ENCODE data around the gene HEXIM2. TPM values are rescaled to one million over a fixed set of nuclear protein-coding genes. Genes with fewer than 3 reads are reported as not detected.
A peak's percentile ranks its signal among the peaks of the same experiment; 100 is the strongest.

Gene HEXIM2
- polyA plus RNA-seq, 3 donors = 2.5 to 3.0 (median 2.9) TPM

DNA sequence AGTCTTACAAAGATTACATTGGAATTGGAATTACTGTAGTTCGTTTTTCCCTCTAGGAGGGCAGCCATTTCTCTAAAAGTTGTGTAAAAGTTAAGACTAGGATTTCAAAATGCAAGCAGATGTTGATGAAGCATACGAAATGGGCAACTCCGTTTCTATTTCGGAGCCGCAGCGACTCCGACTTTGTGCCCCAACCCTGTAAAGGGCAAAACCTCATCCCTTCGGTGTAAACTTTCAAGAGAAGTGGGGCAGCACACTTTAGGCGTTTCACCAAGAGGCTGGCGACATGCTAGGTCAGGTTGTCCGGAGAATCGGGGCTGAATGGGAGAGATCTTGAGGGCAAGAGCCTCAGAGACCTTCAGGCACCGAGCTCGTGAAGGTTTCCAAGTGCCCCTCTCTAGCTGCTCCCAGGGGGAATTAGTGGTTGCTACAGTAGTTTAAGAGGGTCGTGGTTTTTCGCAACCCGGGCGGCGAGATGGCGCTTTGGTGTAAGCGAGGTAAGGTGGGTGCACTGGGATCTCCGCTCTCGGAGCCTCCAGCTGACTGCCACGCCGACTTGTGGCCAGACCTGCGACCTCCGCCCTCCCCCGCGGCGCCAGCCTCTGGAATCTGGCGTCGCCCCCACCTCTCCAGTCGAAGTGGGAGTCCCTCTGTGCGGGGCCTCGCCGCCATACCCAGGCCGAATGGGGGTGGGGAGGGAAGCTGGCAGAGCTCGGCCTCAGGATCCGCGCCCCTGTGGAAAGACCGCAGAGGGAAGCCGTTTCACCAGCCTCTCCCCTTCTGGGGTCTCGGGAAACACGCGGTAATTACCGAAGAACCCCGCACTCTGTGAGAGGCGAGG lies 1.0 kb upstream of the HEXIM2 start:
- no peaks in the 10 kb centered on the region for H3K27me3 ChIP-seq (ENCODE audit: control insufficient read depth in 2 of 2, insufficient read depth in 2 of 2, low read length in 2 of 2)
- intact Hi-C loops (cut with micrococcal nuclease) = loop anchor here (1.0 to 5.0 kb wide), 2 partner anchors 12 to 37 kb away; partner anchors contain the start of gene HEXIM1 (in 2 of the 2)
- 0% methylated on average over 42 of the region's 48 CpGs for WGBS (ENCODE audit: insufficient coverage)
- H3K9me3 Mint-ChIP-seq = no peaks in the 10 kb centered on the region
- H3K4me3 Mint-ChIP-seq = peak overlapping the region; percentile 98 to 100
- H3K79me2 ChIP-seq (ENCODE audit: insufficient read depth, low read length) = peaks cover 61% of the 10 kb centered on the region
- H3K9ac ChIP-seq (ENCODE audit: insufficient read depth, low read length, poor library complexity, severe bottlenecking) = peak overlapping the region; percentile 99
- H3K4me1 ChIP-seq (ENCODE audit: control insufficient read depth in 1 of 2, insufficient read depth in 2 of 2, low read length in 2 of 2) = peaks cover 55 to 71% of the 10 kb centered on the region in 2 donors
- H3K27me3 Mint-ChIP-seq (ENCODE audit: low read depth in 3 of 3) = no peaks in the 10 kb centered on the region
- peak overlapping the region; percentile 94 to 97 for H3K27ac ChIP-seq (ENCODE audit: low read depth in 1 of 2, low read length in 2 of 2)
- no peaks in the 10 kb centered on the region for H3K9me3 ChIP-seq (replicated peaks in 1 of 2; ENCODE audit: control insufficient read depth in 1 of 2, insufficient read depth in 1 of 2, low read length in 2 of 2)
- peak overlapping the region; percentile 80 for H3K4me2 ChIP-seq (replicated peaks; ENCODE audit: extremely low read depth, low read length, poor library complexity, severe bottlenecking)
- H2AFZ ChIP-seq (ENCODE audit: insufficient read depth, low read depth, low read length, poor library complexity, severe bottlenecking) = peak overlapping the region; percentile 73
- H3K36me3 Mint-ChIP-seq = peaks cover 5 to 15% of the 10 kb centered on the region in 2 donors
- no peak for TF ChIP-seq CTCF (IDR thresholded peaks at IDR 0.05)
- H3K4me1 Mint-ChIP-seq = peaks cover 60% of the 10 kb centered on the region
- peak; percentile 36 to 44 (median 38) for DNase-seq
- H4K20me1 ChIP-seq (ENCODE audit: insufficient read depth, low read length) = peaks cover 7% of the 10 kb centered on the region
- peak overlapping the region; percentile 85 to 92 (median 86) for H3K4me3 ChIP-seq (replicated peaks in 1 of 3; ENCODE audit: low read depth in 2 of 3, low read length in 3 of 3)
- peak overlapping the region; percentile 96 to 100 (median 99) for H3K27ac Mint-ChIP-seq
- no peaks in the 10 kb centered on the region for H3K36me3 ChIP-seq (replicated peaks in 1 of 2; ENCODE audit: control insufficient read depth in 1 of 2, insufficient read depth in 2 of 2, low read length in 2 of 2)

DNA sequence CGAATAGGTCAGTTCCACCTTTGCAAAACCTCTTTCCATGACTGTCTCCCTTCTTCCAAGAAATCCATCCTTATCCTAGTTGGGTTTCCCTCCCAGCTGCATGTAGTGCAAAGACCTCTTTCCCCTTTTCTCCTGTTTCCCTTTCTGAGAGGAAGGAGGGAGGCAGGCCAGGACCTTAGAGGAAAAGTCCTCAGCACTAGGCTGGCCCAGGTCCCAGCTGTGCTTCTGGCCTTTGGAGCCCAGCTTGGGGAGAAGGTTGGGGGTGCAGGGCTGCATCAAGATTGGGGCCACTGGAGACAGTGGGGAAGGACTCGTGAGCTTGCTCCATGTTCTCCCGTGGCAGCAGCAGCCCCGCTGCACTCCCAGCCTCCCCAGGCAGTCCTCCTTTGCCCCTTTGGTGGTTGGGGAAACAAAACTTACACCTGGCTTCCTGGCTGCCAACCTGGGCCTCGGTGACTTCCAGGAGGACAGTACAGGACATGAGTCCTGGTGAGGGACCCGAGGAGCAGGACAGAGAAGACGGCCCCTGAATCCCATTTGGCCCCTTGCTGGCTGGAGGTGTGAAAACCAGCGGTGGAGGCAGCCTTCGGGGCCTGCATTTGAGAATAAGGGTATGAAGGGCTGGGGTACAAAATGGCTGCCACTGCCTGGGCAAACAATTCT lies 481 bp downstream of the HEXIM2 start:
- peak overlapping the region; percentile 80 for H3K4me2 ChIP-seq (replicated peaks; ENCODE audit: extremely low read depth, low read length, poor library complexity, severe bottlenecking)
- DNase-seq = no peak
- Mint-ChIP-seq H3K4me3 (peak overlapping the region; percentile 83 to 98), H3K4me1 (peaks cover 61% of the 10 kb centered on the region), H3K9me3 (no peaks in the 10 kb centered on the region), H3K27ac (peak overlapping the region; percentile 95 to 100 (median 97)), H3K27me3 (ENCODE audit: low read depth in 3 of 3) (no peaks in the 10 kb centered on the region), H3K36me3 (peaks cover 1 to 10% of the 10 kb centered on the region in 2 donors)
- H4K20me1 ChIP-seq (ENCODE audit: insufficient read depth, low read length) = no peaks in the 10 kb centered on the region
- peak overlapping the region; percentile 89 for H2AFZ ChIP-seq (ENCODE audit: insufficient read depth, low read depth, low read length, poor library complexity, severe bottlenecking)
- peaks cover 46% of the 10 kb centered on the region for H3K79me2 ChIP-seq (ENCODE audit: insufficient read depth, low read length)
- no peak for TF ChIP-seq CTCF (IDR thresholded peaks at IDR 0.05)
- peak overlapping the region; percentile 40 to 69 for H3K27ac ChIP-seq (ENCODE audit: low read depth in 1 of 2, low read length in 2 of 2)
- no peaks in the 10 kb centered on the region for H3K36me3 ChIP-seq (replicated peaks in 1 of 2; ENCODE audit: control insufficient read depth in 1 of 2, insufficient read depth in 2 of 2, low read length in 2 of 2)
- H3K4me1 ChIP-seq (ENCODE audit: control insufficient read depth in 1 of 2, insufficient read depth in 2 of 2, low read length in 2 of 2) = peaks cover 63 to 81% of the 10 kb centered on the region in 2 donors
- WGBS (ENCODE audit: insufficient coverage) = 64% methylated on average over 8 of the region's 9 CpGs
- H3K9ac ChIP-seq (ENCODE audit: insufficient read depth, low read length, poor library complexity, severe bottlenecking) = peak overlapping the region; percentile 22
- intact Hi-C loops (cut with micrococcal nuclease) = loop anchor here in 1 of 2 donors (5.0 kb wide), 1 partner anchor 35 kb away; no protein-coding TSS in a partner anchor
- peak overlapping the region; percentile 11 to 85 (median 31) for H3K4me3 ChIP-seq (replicated peaks in 1 of 3; ENCODE audit: low read depth in 2 of 3, low read length in 3 of 3)
- no peaks in the 10 kb centered on the region for H3K9me3 ChIP-seq (replicated peaks in 1 of 2; ENCODE audit: control insufficient read depth in 1 of 2, insufficient read depth in 1 of 2, low read length in 2 of 2)
- no peaks in the 10 kb centered on the region for H3K27me3 ChIP-seq (ENCODE audit: control insufficient read depth in 2 of 2, insufficient read depth in 2 of 2, low read length in 2 of 2)
